Subcutaneous abdominal adipose tissue (tissue), 5 donors: ENCODE results near the gene HEXA.

ENCODE experiments used
- H3K27ac ChIP-seq: one replicate; pipeline ENCODE4 v1.7.0; 2013; ENCODE audit warnings: low read depth, mild to moderate bottlenecking, inconsistent platforms, low read length, moderate library complexity
- H3K27me3 ChIP-seq, 5 donors: one replicate each; pipeline ENCODE4 v1.7.0; 2013; ENCODE audit warnings: low read length in 5 of 5, inconsistent platforms in 1 of 5; ENCODE audit not compliant: control insufficient read depth in 5 of 5, insufficient read depth in 4 of 5
- H3K36me3 ChIP-seq, 5 donors: one replicate each; pipeline ENCODE4 v1.7.0; 2013; ENCODE audit warnings: low read length in 5 of 5; ENCODE audit not compliant: control insufficient read depth in 5 of 5, insufficient read depth in 5 of 5
- H3K4me1 ChIP-seq, 5 donors: one replicate each; pipeline ENCODE4 v1.7.0; 2013; ENCODE audit warnings: low read length in 5 of 5, mild to moderate bottlenecking in 3 of 5, moderate library complexity in 1 of 5; ENCODE audit not compliant: control insufficient read depth in 5 of 5, insufficient read depth in 5 of 5
- H3K4me3 ChIP-seq, 5 donors: one replicate each; pipeline ENCODE4 v1.7.0; 2013; ENCODE audit warnings: low read length in 5 of 5, low read depth in 1 of 5
- H3K9ac ChIP-seq, 5 donors: one replicate each; pipeline ENCODE4 v1.7.0; 2013; ENCODE audit warnings: low read length in 5 of 5, mild to moderate bottlenecking in 4 of 5, moderate library complexity in 3 of 5
- H3K9me3 ChIP-seq, 5 donors: one replicate each; pipeline ENCODE4 v1.7.0; 2013; ENCODE audit warnings: low read length in 5 of 5; ENCODE audit not compliant: control insufficient read depth in 5 of 5
- donor health status: healthy.
- donor health status: healthy.
- donor health status: healthy.
- donor health status: healthy.
- donor health status: healthy.

HEXA gene

GRCh38 chr15:72339777-72340177, 36.0 kb downstream of the HEXA start:
- Histone ChIP-seq H3K36me3 (peaks cover 15 to 46% (median 25%) of the 10 kb centered on the region in 5 donors), H3K4me1 (peaks cover 0 to 12% (median 10%) of the 10 kb centered on the region in 5 donors), H3K27me3 (no peaks in the 10 kb centered on the region), H3K4me3 (no peak overlapping the region), H3K27ac (no peak overlapping the region), H3K9me3 (no peaks in the 10 kb centered on the region), H3K9ac (no peak overlapping the region)

GRCh38 chr15:72338617-72339321, 37.0 kb downstream of the HEXA start:
- Histone ChIP-seq H3K36me3 (peaks cover 10 to 36% (median 15%) of the 10 kb centered on the region in 5 donors), H3K27me3 (no peaks in the 10 kb centered on the region), H3K27ac (peak overlapping the region; percentile 42), H3K9ac (no peak overlapping the region), H3K4me3 (no peak overlapping the region), H3K9me3 (no peaks in the 10 kb centered on the region), H3K4me1 (peaks cover 0 to 12% (median 10%) of the 10 kb centered on the region in 5 donors)

GRCh38 chr15:72338148-72338547, 37.7 kb downstream of the HEXA start:
- Histone ChIP-seq H3K4me1 (peaks cover 0 to 12% (median 10%) of the 10 kb centered on the region in 5 donors), H3K4me3 (no peak overlapping the region), H3K27me3 (no peaks in the 10 kb centered on the region), H3K36me3 (peaks cover 7 to 29% (median 10%) of the 10 kb centered on the region in 5 donors), H3K9me3 (no peaks in the 10 kb centered on the region), H3K27ac (peak overlapping the region; percentile 42), H3K9ac (no peak overlapping the region)

GRCh38 chr15:72334842-72335241, 41.0 kb downstream of the HEXA start:
- H3K27ac ChIP-seq, result no peak overlapping the region
- no peaks in the 10 kb centered on the region for H3K9me3 ChIP-seq
- H3K9ac ChIP-seq, result no peak overlapping the region
- H3K27me3 ChIP-seq, result no peaks in the 10 kb centered on the region
- peaks cover 3 to 12% (median 8%) of the 10 kb centered on the region in 5 donors for H3K36me3 ChIP-seq
- H3K4me1 ChIP-seq, result peaks cover 0 to 10% (median 9%) of the 10 kb centered on the region in 5 donors
- H3K4me3 ChIP-seq, result no peak overlapping the region

GRCh38 chr15:72331021-72331420, 44.8 kb downstream of the HEXA start:
- H3K4me1 ChIP-seq, result no peaks in the 10 kb centered on the region
- H3K27me3 ChIP-seq, result no peaks in the 10 kb centered on the region
- H3K9ac ChIP-seq, result no peak overlapping the region
- peaks cover 8 to 22% (median 16%) of the 10 kb centered on the region in 5 donors for H3K36me3 ChIP-seq
- H3K27ac ChIP-seq, result no peak overlapping the region
- H3K9me3 ChIP-seq, result no peaks in the 10 kb centered on the region
- H3K4me3 ChIP-seq, result no peak overlapping the region

- no peak overlapping the region for H3K4me3 ChIP-seq
- H3K9me3 ChIP-seq, result peaks cover 0 to 10% (median 0%) of the 10 kb centered on the region in 5 donors
- H3K27ac ChIP-seq, result no peak overlapping the region
- H3K9ac ChIP-seq, result no peak overlapping the region
- peaks cover 0 to 13% (median 9%) of the 10 kb centered on the region in 5 donors for H3K4me1 ChIP-seq
- peaks cover 7 to 20% (median 10%) of the 10 kb centered on the region in 5 donors for H3K36me3 ChIP-seq
- H3K27me3 ChIP-seq, result no peaks in the 10 kb centered on the region
Measured at GRCh38 chr15:72323752-72324151, 52.1 kb downstream of the HEXA start.

GRCh38 chr15:72319985-72320671, 55.7 kb downstream of the HEXA start, which contains the start of gene CELF6:
CELF6 (minus strand) TSS chr15:72320157; CDS start chr15:72319874, 283 bp downstream.
- H3K27me3 ChIP-seq, result no peaks in the 10 kb centered on the region
- H3K4me1 ChIP-seq, result peaks cover 0 to 13% (median 9%) of the 10 kb centered on the region in 5 donors
- peaks cover 0 to 5% (median 0%) of the 10 kb centered on the region in 5 donors for H3K36me3 ChIP-seq
- peaks cover 0 to 10% (median 0%) of the 10 kb centered on the region in 5 donors for H3K9me3 ChIP-seq
- peak within 1 kb of the TSS in 1 of 5 donors; percentile 25 for H3K9ac ChIP-seq
- no peak within 1 kb of the TSS for H3K27ac ChIP-seq
- peak within 1 kb of the TSS; percentile 35 to 60 (median 57) for H3K4me3 ChIP-seq

GRCh38 chr15:72319360-72319984, 56.3 kb downstream of the HEXA start:
- Histone ChIP-seq H3K4me3 (peak overlapping the region in 1 of 5 donors; percentile 60), H3K27ac (no peak overlapping the region), H3K9ac (no peak overlapping the region)

GRCh38 chr15:72318408-72318942, 57.3 kb downstream of the HEXA start:
- Histone ChIP-seq H3K4me3 (no peak overlapping the region), H3K4me1 (peaks cover 0 to 13% (median 9%) of the 10 kb centered on the region in 5 donors), H3K9ac (no peak overlapping the region), H3K36me3 (peaks cover 0 to 3% (median 0%) of the 10 kb centered on the region in 5 donors), H3K9me3 (peaks cover 0 to 4% (median 0%) of the 10 kb centered on the region in 5 donors), H3K27me3 (no peaks in the 10 kb centered on the region), H3K27ac (no peak overlapping the region)

More at GRCh38 chr15:72319360-72319984, 56.3 kb downstream of the HEXA start:
- Histone ChIP-seq H3K36me3 (peaks cover 0 to 5% (median 0%) of the 10 kb centered on the region in 5 donors), H3K27me3 (no peaks in the 10 kb centered on the region), H3K4me1 (peaks cover 0 to 13% (median 9%) of the 10 kb centered on the region in 5 donors), H3K9me3 (peaks cover 0 to 10% (median 0%) of the 10 kb centered on the region in 5 donors)
